Femur (tissue), 1 donor: ENCODE data around the gene FBXW4.

ENCODE experiments used
- DNase-seq: peaks from one replicate; pipeline ENCODE4 v3.0.0-alpha.2; 2017

FBXW4 gene

GRCh38 chr10:101695404-101695890 lies 477 bp upstream of the FBXW4 start:
- no peak for DNase-seq

- DNase-seq = no peak
These were observed 844 bp downstream of the FBXW4 start for GRCh38 chr10:101693978-101694673.

DNA sequence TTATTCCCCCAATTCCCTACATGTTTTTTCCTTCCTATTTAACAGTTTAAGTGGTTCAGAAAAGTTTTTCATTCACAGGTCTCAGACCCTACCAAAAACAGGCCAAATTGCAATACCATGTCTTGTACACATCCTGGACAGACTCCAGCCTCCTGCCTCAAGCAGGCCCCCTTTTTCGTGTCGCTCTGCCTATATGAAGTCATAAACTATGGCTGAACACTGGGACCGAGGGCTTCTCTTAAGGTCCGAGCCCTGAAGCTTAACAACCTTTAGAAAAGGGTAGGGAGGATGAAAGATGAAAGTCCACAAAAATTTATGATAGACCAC lies 1.4 kb downstream of the FBXW4 start:
- peak; percentile 50 for DNase-seq

DNA sequence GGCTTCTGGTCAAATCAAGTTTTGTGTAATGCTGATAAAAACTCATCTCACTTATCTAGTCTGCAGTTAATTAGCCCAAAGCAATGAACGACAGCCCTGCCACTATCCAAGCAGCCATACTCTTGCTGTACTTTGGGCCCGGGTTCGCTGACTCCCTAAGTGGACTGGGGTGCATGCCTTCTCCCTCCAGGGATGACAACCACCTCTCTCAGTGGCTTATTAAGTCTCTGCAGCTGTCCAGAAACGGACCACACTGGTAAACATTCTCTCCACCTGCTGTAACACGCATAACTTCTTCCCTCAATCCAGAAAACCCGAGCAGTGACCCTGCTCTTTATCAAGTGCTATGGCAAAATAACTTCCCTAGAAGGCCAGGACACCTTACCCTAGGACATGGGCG lies 3.9 kb downstream of the FBXW4 start:
- DNase-seq = no peak

DNA sequence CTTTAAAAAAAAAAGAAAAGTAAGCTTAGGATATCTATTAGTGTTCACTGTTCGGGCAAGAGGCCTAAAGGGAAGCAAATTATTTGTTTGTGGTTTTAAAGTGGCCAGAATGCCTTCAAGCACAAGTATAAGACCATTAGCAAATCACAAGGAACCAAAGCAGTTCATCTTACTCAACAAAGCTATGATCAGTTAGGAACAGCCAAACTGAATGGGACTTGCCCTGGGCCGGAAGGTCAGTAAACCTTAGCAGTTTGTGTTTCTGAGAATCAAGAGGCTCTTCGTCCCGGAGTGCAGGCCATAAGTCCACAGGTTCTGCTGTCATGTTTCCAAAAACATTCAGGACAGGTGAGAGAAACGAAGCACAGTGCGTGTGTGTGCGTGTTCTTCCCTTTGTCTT lies 4.5 kb downstream of the FBXW4 start:
- no peak for DNase-seq

- DNase-seq = peak; percentile 35
These were observed 7.8 kb downstream of the FBXW4 start for GRCh38 chr10:101687071-101687658.

- DNase-seq = no peak
These were observed 8.6 kb downstream of the FBXW4 start for GRCh38 chr10:101686133-101686925.

DNA sequence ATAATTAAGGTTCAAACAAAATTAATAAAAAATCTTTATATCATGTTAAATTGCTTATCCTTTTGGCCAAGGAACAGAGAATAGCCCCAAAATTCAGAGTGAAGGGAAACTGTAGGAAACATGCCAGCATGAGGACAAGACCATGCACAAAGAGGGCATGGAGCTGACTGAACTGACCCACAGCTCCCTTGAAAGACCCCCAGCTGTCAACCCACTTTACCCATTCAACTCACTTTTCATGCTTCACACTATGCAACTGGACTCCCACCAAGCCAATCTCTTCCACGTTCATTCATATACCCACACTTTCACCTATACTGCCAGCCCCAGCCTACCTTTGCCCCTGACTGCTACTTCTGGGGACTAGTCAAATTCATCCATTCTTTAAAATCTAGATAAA lies 10.2 kb downstream of the FBXW4 start:
- no peak for DNase-seq

DNA sequence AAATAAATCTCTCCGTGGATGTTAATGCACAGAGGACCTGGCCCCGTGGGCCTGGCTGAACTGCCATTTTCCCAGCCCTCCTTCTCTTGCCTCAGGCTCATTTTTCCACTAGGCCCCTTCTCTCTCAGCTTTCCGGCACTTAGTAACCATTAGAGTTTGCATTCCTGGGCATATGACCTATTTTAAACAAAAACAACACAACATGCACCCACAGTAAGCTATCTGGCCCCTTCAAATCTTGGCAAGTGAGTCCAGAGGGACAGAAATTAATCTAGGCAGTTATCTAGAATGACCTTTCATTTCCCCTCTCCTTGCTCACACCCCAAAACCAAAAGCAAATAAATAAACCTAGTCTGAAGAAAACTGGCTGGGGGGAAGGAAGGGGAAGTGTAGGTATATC lies 11.7 kb downstream of the FBXW4 start:
- DNase-seq = no peak

DNA sequence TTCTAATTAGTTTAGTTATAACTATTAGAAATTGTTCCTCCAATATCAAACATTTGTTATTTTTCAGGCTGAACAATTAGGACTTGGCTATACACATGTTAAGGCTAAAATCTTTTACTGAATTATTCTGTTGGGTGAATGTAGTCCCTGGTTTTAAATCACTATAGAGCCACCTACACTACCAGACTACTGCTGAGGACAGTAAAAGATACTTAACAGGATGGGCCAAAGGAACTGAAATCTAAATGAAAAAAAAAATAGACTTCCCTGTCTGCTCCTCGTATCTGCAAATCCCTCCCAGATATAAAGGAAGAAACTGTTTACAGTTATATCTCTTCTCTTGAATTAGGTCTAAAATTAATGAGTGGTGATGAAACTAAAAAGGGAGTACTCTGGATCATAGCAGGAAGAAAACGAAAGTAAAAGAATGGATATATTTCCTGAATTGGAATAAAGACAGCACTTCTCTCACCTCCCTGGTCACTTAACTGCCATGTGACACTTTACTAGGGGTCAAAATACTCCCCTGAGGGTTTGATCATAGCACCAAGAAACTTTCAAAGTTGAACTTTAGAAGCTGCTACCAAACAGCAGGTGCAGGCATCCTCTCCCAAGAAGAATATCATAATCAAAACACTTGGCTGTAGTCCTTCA lies 12.7 kb downstream of the FBXW4 start:
- DNase-seq = no peak

- no peak for DNase-seq
These were observed 18.4 kb downstream of the FBXW4 start for GRCh38 chr10:101676565-101676964.

DNA sequence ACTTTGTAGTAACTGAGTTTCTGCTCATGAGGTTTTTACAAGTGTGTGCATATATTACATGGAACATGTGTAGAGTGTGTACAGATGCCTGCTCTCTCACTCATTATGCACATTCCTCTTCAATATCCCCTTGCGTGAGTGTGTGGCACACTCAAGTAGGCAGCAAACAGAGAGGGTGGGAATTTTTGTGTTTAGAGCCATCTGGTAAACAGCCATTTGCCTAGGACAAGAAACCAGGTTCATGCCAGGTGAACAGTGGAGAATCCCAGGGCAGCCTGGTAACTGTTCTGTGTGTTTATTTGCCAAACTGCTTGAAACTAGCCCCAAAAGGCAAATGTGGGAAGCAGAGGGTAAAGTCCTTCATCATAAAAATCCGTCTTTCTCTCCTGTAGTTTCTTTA lies 19.9 kb downstream of the FBXW4 start:
- DNase-seq = no peak

GRCh38 chr10:101672536-101672935 lies 22.4 kb downstream of the FBXW4 start:
- peak; percentile 33 for DNase-seq

- DNase-seq = no peak
These were observed 23.5 kb downstream of the FBXW4 start for GRCh38 chr10:101671453-101671852.

DNA sequence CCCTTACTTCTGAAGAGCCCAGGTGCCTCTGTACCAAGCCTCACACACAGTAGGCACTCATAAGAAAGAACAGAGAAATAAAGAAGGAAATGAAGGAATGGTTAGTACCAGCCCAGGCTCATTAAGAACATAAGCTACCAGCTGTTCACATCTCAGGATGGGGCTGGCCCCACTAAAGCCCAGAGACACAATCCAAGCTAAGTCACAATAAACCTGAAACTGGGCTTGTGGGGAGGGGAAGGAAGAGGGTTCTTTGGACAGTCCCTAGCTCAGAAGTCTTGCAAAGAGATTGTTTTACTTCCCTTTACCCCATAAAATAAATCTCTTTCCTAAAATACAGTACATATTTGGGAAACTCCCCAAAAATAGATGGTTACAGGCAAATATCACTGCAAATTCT lies 24.3 kb downstream of the FBXW4 start:
- no peak for DNase-seq

GRCh38 chr10:101669181-101669580 lies 25.8 kb downstream of the FBXW4 start:
- no peak for DNase-seq

DNA sequence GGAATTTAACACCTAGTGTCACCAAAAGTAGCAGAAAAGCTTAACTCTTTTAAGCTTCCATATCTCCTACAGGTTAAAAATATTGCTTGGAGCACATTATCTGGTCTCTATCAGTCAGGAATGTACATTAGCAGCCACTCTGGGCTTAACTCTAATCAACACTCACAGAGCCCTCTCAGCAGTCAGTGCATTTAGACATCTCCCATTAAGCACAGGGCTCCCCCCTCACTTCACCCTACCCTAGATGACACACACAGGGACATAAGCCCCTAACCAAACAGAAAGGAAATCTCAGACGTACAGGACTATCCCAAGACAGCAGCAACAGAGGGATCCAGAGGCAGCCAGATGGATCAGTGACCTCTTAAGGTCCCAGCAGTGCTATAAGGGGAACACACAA lies 26.4 kb downstream of the FBXW4 start:
- DNase-seq = no peak

DNA sequence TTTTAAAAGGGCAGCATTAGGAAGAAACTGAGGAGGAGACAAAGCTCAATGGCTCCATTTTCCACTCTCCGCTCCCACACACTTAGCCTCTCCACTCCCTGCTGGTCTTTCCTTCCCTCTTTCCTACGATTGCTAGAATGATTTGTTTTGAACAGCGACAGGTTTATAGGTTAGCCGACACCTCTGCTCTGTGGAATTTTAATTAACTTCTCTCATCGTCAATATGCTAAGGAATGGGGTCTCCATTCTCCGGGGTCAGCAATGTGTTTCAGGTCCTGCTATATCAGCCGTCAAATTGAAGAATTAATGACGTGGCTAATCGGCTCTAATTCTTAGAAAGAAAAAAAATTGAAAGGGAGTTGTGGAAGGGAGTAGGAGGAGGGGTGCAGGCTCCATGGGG lies 28.9 kb downstream of the FBXW4 start:
- no peak for DNase-seq

GRCh38 chr10:101663097-101663496 lies 31.9 kb downstream of the FBXW4 start:
- no peak for DNase-seq

DNA sequence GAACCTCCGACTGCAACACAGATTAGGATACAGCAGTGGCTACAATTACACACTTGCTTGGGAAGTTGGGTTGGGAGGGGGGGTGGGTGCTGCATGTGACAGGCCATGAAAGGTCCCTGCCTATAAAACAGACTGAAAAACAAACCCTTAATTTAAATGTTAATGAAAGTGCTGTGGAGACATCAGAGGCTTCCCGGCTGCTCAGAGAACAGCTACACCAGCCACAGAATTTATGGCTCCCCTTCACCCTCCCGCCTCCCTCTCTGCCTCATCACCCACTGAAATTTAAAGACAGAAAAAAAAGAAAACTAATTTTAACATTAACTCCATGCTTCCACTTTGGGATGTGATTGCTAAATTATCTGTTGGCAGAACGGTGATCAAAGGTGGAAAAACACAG lies 34.7 kb downstream of the FBXW4 start:
- no peak for DNase-seq

- DNase-seq = no peak
These were observed 36.0 kb downstream of the FBXW4 start for GRCh38 chr10:101658975-101659374.

DNA sequence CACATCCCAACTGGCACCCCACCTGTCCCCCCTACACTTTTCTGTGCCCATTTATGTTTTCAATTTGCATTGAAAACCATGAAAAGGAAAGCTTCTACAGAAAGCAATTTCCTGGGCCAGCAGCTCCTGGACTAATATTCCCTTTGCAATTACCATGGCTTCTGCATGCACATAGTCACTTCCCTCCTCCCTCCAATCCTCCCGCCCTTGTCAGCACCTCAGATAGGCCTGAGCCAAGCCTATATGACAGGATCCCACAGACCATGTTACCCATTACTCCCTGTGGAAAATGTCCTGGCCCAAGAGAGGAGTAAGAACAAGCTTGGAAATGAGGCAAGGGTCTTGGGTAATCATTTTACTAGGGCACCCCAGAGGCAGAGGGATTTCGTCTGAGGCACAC lies 38.1 kb downstream of the FBXW4 start:
- no peak for DNase-seq

DNA sequence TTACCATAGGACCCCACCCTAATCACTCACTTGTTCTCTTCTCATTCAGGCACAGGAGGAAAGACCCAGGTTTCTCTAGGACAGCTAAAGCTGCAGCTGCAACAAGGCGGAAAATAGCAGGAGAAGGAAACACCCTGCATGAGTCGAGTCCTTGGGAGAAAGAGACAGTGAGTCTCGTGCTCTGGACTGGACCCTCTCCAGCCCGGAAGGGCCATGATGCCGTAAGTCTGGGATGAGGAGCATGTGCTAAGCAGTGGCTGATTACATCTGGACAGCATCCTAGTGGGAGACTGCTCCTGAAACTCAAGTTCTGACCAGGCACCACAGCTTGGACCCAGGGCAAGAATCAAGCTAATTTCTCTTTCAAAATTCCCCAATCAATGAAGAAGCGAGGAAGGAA lies 39.4 kb downstream of the FBXW4 start:
- no peak for DNase-seq

- no peak for DNase-seq
These were observed 41.4 kb downstream of the FBXW4 start for GRCh38 chr10:101653536-101653935.
